Measurements from ENCODE around the gene RASSF6.
"Not testable (repeated sequence)": the region's sequence is repeated elsewhere in the genome, so short reads cannot be mapped to it uniquely, and the experiment has no call there.

Gene RASSF6

GRCh38 chr4:73609706-73610105 lies 10.5 kb downstream of the RASSF6 start:
- DNase-seq, result no peak

DNA sequence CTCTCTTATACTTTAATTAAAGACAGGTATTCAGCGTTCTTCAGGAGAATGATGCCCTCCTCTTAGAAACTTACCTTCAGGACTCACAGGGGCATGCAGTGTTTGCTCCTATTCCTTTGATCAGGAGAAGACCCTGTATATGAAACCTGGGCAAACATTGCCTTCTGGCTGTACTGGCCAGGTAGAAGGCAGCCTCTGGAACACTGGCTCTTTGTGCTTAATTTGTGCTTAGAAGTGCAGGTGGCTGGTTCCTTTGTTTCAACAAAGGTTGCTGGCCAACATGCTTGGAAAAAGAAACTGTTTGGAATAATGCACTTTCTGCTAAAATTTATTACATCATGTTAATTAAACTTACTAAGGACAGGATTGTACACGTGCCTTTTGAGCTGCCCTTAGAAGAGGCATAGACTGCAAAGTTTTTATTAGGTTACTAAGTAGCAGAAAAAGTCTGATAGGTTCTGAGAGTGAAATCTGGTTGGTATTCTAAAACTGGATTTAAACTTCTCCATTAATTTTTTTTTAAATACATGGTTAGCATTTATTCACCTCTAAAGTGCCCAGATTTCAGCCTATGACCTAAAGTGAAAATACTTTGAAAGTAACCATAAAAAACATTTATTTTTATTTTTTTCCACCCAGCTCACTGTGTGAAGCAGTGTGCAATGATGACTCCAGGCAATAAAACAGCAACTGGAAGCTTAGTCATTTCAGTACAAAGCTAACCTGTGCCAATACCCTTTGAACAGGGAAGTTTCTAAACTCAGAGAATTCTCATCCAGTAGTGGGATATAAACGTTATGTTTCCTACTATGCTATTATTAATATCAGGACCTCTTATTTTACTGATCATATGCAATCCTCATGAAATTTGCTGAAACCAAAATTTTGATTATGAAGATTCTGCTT lies 11.3 kb downstream of the RASSF6 start:
- no peak for DNase-seq

- no peak for DNase-seq
Measured at GRCh38 chr4:73607375-73608033, 12.7 kb downstream of the RASSF6 start.

- no peak for DNase-seq
Measured at GRCh38 chr4:73606465-73606974, 13.7 kb downstream of the RASSF6 start.

GRCh38 chr4:73603854-73604584 lies 16.2 kb downstream of the RASSF6 start:
- no peak for DNase-seq

DNA sequence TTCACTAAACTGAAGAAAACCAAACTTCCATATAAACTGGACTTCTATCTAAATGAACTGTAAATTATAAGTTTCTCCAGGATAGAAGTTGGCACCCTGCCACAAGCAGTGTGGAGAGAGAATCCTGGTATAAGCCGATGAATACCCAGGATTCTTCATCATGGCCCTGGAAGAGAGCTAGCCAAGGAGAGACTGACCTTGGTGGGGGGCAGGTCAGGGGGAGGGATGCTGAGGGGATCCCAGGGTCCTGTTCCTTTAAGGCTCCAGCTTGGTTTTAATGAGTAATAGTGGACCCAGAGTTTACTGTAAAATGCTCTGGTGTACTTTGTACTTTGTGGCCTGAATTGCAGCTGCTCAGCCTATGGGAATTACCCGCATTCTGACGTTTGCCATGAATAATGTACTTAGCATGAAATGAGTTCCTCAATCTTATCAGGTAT lies 16.9 kb downstream of the RASSF6 start:
- DNase-seq, result no peak

- DNase-seq, result no peak
Measured at GRCh38 chr4:73600954-73601353, 19.3 kb downstream of the RASSF6 start.

DNA sequence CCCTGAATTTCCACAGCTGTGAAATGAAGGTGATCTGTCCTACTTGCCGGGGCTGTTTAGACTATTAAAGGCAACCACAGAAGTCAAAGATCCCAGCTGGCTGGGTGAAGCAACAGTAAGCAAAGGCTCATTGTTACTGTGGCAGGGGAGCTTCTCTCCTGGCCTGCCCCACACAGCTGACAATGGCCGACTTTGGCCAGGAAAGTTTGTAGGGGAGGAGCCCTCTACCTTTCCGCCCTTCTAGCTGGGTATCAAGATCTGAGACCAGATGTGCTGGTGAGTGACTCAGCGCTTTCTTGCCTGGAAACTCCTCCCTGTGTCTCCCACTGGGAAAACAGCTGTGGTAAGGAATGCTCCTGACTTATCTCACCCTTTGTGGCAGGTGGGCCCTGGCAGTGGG lies 21.1 kb downstream of the RASSF6 start:
- no peak for DNase-seq

DNA sequence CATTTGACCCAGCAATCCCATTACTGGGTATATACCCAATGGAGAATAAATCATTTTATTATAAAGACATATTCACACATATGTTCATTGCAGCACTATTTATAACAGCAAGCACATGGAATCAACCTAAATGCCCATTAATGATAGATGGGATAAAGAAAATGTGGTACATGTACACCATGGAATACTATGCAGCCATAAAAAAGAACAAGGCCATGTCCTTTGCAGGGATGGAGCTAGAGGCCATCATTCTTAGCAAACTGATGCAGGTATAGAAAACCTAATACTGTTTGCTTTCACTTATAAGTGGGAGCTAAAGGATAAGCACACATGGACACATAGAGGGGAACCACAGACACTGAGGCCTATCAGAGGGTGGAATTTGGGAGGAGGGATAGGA lies 22.6 kb downstream of the RASSF6 start:
- DNase-seq, result no peak

GRCh38 chr4:73597183-73597582 lies 23.1 kb downstream of the RASSF6 start:
- not testable (repeated sequence) for DNase-seq

GRCh38 chr4:73596001-73596400 lies 24.2 kb downstream of the RASSF6 start:
- no peak for DNase-seq

DNA sequence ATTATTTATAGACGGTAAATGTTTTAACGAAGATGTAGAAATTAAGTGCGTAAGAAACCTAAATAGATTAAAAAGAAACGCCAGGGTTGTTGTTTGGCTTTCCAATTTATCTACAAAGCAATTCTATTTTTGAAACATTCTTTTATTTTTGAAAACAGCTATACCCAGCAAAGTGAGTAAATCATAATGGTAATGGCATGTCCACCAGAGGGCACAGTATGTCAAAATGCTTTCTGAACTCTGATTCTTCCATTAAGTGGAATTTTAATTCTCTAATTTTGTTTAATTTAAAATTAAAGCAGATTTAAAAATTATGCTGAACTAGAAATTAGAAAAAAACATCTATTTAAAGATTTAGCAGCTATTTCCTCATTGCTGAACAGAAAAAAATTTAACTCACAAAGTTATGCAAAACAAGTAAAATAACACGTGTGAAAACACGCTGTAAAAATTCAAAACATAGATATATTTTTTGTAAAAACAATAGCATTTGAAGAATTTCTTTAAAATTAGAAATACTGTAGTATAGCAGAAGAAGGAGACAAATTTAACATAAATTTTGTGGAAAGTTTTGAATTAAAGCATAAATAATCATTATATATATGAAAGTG lies 26.5 kb downstream of the RASSF6 start:
- DNase-seq, result no peak

DNA sequence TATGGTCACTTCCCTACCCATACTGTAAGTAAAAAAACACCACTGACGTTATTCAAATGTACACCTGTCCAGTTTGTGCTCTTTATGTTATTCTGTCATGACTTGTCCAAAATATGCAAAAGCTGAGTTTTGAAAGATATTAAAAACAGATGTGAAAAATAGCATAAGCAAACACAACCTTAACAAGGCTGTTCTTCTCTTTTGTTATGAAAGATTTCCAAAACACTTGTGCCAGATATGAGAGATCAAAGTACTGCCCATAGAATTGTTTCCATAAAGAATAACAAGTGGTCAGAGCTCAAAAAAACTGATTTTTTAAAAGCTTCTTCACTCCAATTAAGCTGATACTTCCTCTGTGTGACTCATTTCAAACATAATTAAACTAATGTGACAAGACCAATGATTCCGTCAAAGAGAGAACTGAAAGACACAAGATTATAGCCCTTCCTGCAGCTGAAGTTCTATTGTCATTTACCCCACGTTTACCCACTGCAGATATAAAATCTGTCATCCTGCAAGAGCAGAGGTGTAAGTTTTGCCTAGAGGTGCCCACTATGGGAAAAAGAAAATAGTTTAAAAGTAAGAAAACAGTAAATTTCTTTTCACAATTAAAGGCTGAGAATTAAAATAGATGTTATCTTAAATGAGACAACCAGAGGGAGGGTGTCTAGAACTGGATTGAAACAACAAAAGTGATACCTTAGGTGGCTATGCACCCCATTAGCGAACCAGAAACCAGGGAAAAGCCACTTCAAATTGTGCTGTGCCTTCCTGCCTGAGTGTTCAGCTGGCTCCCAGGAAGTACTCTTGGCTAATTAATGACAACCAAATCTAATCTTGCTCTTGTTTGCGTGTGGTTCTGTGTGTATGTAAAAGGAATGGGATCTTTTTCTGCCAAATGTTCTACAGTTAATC lies 30.1 kb downstream of the RASSF6 start:
- DNase-seq, result no peak

DNA sequence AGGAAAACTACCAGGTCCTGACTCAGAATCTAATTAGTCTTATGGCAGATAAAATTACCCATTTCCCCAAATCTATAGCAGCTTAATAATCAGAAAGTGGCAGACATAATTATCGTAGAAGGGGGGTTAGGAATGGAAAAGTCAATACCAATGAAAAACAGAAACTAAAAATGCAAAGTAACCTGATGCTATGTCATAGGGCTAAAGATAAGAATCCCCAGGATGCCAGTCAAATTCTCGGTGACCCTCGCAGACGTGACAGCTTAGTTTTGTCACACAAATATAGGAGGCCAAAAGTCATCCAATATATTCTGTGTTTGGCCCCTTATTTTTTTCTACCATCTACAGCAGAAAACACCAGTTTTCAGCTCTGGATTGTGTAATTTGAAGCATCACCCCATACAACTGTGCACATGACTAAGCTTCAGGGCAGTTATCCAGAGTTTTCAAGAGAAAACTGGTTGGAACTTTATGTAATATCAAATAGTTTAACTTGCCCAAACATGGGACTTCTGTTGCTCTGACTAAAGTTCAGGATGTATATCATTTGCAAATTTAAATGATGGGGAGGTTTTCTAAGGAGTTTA lies 30.9 kb downstream of the RASSF6 start:
- no peak for DNase-seq

DNA sequence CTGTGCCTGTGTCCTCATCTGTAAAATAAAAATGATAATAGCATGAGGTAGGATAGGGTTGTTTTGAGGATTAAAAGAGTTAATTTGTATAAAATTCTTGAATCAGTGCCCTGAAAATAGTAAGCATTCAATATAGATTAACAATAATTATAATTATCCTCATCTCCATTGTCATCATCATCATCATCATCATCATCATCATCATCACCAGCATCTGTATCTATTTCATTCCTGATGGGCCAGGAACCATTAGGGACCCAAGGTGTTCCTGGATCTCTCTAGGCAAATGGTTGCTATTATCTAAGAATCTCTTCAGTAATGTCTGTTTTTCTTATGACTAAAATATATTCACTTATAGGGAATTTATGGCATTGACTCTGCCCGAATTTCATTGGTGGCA lies 31.6 kb downstream of the RASSF6 start:
- DNase-seq, result no peak

DNA sequence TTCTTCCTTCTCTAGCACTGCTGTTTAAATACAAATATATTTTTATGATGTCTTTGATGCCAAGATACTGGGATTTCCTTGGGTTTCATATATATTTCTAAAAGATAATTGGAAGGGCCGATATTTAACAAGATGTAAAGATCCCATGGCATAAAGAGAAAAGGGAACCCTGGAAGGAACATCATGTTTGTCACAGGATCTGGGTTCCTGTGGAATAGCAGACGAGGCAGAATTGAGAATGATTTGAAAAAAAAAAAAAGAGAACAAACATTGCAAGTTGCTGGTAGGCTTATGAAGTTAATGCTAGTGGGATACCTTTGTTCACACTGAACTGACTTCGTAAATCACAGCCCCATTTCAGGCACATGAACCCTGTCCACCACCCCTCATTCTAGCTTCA lies 33.6 kb downstream of the RASSF6 start:
- no peak for DNase-seq

DNA sequence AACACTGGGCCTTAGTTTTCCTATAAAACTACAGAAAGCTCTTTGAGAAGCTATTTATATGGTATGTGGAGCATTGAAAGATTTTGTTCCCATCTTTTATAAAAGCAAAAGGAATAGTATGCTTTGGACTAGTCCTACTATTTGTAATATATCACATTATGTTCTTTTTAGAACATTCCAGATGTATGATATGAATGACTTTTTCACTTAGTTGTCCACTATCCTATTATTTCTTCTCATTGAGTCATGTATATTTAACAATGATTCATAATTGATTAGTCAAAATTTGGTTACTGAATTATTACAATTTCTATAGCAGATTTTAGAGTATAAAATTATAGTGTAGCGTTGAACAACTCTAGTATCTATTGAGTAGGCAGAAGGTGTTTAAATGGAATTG lies 34.2 kb downstream of the RASSF6 start:
- no peak for DNase-seq

DNA sequence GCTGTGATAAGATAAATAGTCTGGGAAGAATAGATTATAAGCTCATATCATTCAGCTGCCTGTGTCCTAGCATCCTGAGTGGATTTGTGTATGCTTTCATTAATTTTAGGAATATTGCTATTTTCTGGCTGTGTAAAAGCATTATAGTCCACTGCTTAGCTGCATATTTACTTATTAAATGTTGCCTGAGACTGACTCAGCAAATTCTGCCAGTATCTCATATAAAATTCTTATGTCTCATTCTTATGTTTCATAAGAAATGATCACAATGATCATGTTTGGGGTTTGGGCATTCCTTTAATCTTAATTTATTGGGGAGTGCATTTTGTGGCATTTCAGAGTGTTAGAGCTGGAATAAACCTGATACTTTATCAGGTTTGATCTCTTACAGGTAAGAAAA lies 34.9 kb downstream of the RASSF6 start:
- no peak for DNase-seq

GRCh38 chr4:73583666-73584065 lies 36.6 kb downstream of the RASSF6 start:
- no peak for DNase-seq

GRCh38 chr4:73577371-73577770 lies 42.9 kb downstream of the RASSF6 start:
- DNase-seq, result no peak

DNA sequence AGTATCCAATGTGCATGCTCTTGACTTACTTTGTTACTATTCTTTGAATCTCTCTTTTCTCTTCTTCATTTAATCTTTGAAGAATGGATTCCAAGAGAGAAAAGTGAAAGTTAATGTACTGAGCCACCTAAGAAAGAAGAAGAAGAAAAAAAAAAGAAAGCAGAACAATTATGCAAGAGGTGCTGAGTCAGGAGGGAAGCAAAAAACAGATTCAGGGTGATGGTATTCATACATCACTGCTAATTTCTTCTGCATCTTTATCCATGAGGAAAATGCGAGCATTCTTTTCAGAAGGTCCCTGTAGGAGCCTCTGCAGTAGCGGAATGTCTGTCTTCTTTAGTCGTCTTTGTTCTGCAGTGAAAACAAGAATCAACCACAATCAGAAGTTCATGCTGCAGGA lies 43.9 kb downstream of the RASSF6 start:
- DNase-seq, result no peak

Measured in CD4-positive, alpha-beta T cell treated with Interleukin-4 for 4 hours (primary cell).